Naive thymus-derived CD8-positive, alpha-beta T cell (primary cell): ENCODE results near the gene TRHDE. TPM values are rescaled to one million over a fixed set of nuclear protein-coding genes. Genes with fewer than 3 reads are reported as not detected.

ENCODE experiments used
- ATAC-seq, 2 donors: fragments of 150-1000 bp; cut with Tn5 transposase in 1 of 2; sonication (Bioruptor Pico), chemical (Tn5 transposase) in 1 of 2; 1 replicate in 1 of 2; 2 replicates in 1 of 2; pipeline ENCODE4 v1.10.0; 2021; ENCODE audit warnings: mild to moderate bottlenecking in 2 of 2, moderate library complexity in 2 of 2
- POLR2A ChIA-PET: fragments of 350-600 bp; sonication (Branson Sonifier 250); formaldehyde crosslinking; loops from one replicate; lab custom pipeline; 2021; ENCODE audit warnings: antibody characterized with exemption; lab: Charles Lee
- DNase-seq, 10 donors: peaks; one replicate each; pipeline versions ENCODE4 v3.0.0 to v3.0.0-alpha.2; 2020 to 2022
- H3K27ac Mint-ChIP-seq, 10 donors: one replicate each; pipeline ENCODE4 v1.8.0; 2020 to 2022; ENCODE audit warnings: mild to moderate bottlenecking in 10 of 10, mixed read lengths in 10 of 10, moderate library complexity in 4 of 10, inconsistent platforms in 1 of 10
- H3K27me3 Mint-ChIP-seq, 5 donors: one replicate each; pipeline ENCODE4 v1.8.0; 2021 to 2022; ENCODE audit warnings: mixed read lengths in 5 of 5
- H3K36me3 Mint-ChIP-seq, 3 donors: one replicate each; pipeline ENCODE4 v1.8.0; 2020 to 2022; ENCODE audit warnings: mixed read lengths in 3 of 3, mild to moderate bottlenecking in 2 of 3, inconsistent platforms in 1 of 3
- H3K4me1 Mint-ChIP-seq, 4 donors: one replicate each; pipeline ENCODE4 v1.8.0; 2021 to 2022; ENCODE audit warnings: mixed read lengths in 4 of 4
- H3K4me3 Mint-ChIP-seq, 10 donors: one replicate each; pipeline ENCODE4 v1.8.0; 2020 to 2022; ENCODE audit warnings: mild to moderate bottlenecking in 10 of 10, mixed read lengths in 10 of 10, moderate library complexity in 6 of 10, inconsistent platforms in 1 of 10
- H3K9me3 Mint-ChIP-seq, 9 donors: one replicate each; pipeline ENCODE4 v1.8.0; 2020 to 2022; ENCODE audit warnings: mixed read lengths in 9 of 9, mild to moderate bottlenecking in 3 of 9, inconsistent platforms in 1 of 9, moderate library complexity in 1 of 9
- polyA plus RNA-seq, 3 donors: library from polyadenylated mRNA; unstranded; fragments of 300-500 nt; fragmentation: Illumina TruSeq; gene quantifications; one replicate each; pipeline ENCODE4 v1.2.3, GENCODE V29; 2021
- total RNA-seq, 8 experiments: library from RNA in 2 of 8; stranded (reverse) in 2 of 8; gene quantifications; one replicate each; pipeline ENCODE4 v1.2.3 and lab custom pipeline; 2021 to 2026

Gene TRHDE
- total and polyA plus RNA-seq, 5 experiments from 2014 or later: not detected

- DNase-seq (no peak), ATAC-seq (no peak)
- peaks cover 0 to 4% (median 0%) of the 10 kb centered on the region in 3 donors for H3K36me3 Mint-ChIP-seq
- H3K27me3 Mint-ChIP-seq: peaks cover 16 to 29% (median 19%) of the 10 kb centered on the region in 5 donors
- H3K9me3 Mint-ChIP-seq: peaks cover 0 to 2% (median 0%) of the 10 kb centered on the region in 9 donors
- H3K4me1 Mint-ChIP-seq: peaks cover 0 to 4% (median under 1%) of the 10 kb centered on the region in 4 donors
- H3K27ac Mint-ChIP-seq: no peak overlapping the region
- POLR2A ChIA-PET: no interaction called here
- no peak overlapping the region for H3K4me3 Mint-ChIP-seq
Observed at GRCh38 chr12:72277415-72277814, 5.2 kb downstream of the TRHDE start.

- Mint-ChIP-seq H3K27me3 (peaks cover 12 to 24% (median 15%) of the 10 kb centered on the region in 5 donors), H3K27ac (no peak overlapping the region), H3K36me3 (peaks cover 0 to 4% (median 0%) of the 10 kb centered on the region in 3 donors), H3K4me3 (no peak overlapping the region), H3K9me3 (peaks cover 0 to 2% (median 0%) of the 10 kb centered on the region in 9 donors), H3K4me1 (peaks cover 0 to 2% (median 0%) of the 10 kb centered on the region in 4 donors)
- POLR2A ChIA-PET: no interaction called here
- DNase-seq (no peak), ATAC-seq (no peak)
Observed at GRCh38 chr12:72278894-72279293, 6.7 kb downstream of the TRHDE start.

- ATAC-seq (no peak), DNase-seq (no peak)
- no peak overlapping the region for H3K4me3 Mint-ChIP-seq
- H3K27ac Mint-ChIP-seq: no peak overlapping the region
- no peaks in the 10 kb centered on the region for H3K36me3 Mint-ChIP-seq
- H3K4me1 Mint-ChIP-seq: no peaks in the 10 kb centered on the region
- H3K27me3 Mint-ChIP-seq: peaks cover 1 to 12% (median 6%) of the 10 kb centered on the region in 5 donors
- peaks cover 0 to 3% (median 0%) of the 10 kb centered on the region in 9 donors for H3K9me3 Mint-ChIP-seq
- POLR2A ChIA-PET: no interaction called here
Observed at GRCh38 chr12:72281126-72281525, 9.0 kb downstream of the TRHDE start.

- ATAC-seq (no peak), DNase-seq (no peak)
- H3K27ac Mint-ChIP-seq: no peak overlapping the region
- POLR2A ChIA-PET: no interaction called here
- no peaks in the 10 kb centered on the region for H3K4me1 Mint-ChIP-seq
- H3K4me3 Mint-ChIP-seq: no peak overlapping the region
- H3K27me3 Mint-ChIP-seq: peaks cover 0 to 6% (median 1%) of the 10 kb centered on the region in 5 donors
- H3K36me3 Mint-ChIP-seq: no peaks in the 10 kb centered on the region
- H3K9me3 Mint-ChIP-seq: peaks cover 0 to 9% (median 2%) of the 10 kb centered on the region in 9 donors
Observed at GRCh38 chr12:72282721-72283120, 10.6 kb downstream of the TRHDE start.

GRCh38 chr12:72285861-72286260 lies 13.7 kb downstream of the TRHDE start:
- Mint-ChIP-seq H3K4me3 (no peak overlapping the region), H3K27me3 (peaks cover 0 to 1% (median 0%) of the 10 kb centered on the region in 5 donors), H3K9me3 (peaks cover 0 to 9% (median 0%) of the 10 kb centered on the region in 9 donors), H3K36me3 (no peaks in the 10 kb centered on the region), H3K4me1 (no peaks in the 10 kb centered on the region), H3K27ac (no peak overlapping the region)
- ATAC-seq (no peak), DNase-seq (no peak)
- POLR2A ChIA-PET: no interaction called here

GRCh38 chr12:72286526-72286925 lies 14.4 kb downstream of the TRHDE start:
- Mint-ChIP-seq H3K27ac (no peak overlapping the region), H3K9me3 (peaks cover 0 to 9% (median 0%) of the 10 kb centered on the region in 9 donors), H3K4me1 (no peaks in the 10 kb centered on the region), H3K27me3 (peaks cover 0 to 1% (median 0%) of the 10 kb centered on the region in 5 donors), H3K4me3 (no peak overlapping the region), H3K36me3 (no peaks in the 10 kb centered on the region)
- DNase-seq (no peak), ATAC-seq (no peak)
- POLR2A ChIA-PET: no interaction called here

GRCh38 chr12:72288436-72288835 lies 16.3 kb downstream of the TRHDE start:
- H3K9me3 Mint-ChIP-seq: peaks cover 0 to 9% (median 0%) of the 10 kb centered on the region in 9 donors
- DNase-seq: no peak

GRCh38 chr12:72288911-72289310 lies 16.7 kb downstream of the TRHDE start:
- POLR2A ChIA-PET: no interaction called here
- H3K4me1 Mint-ChIP-seq: no peaks in the 10 kb centered on the region
- peaks cover 0 to 9% (median 0%) of the 10 kb centered on the region in 9 donors for H3K9me3 Mint-ChIP-seq
- no peak for ATAC-seq
- H3K4me3 Mint-ChIP-seq: no peak overlapping the region
- peaks cover 0 to 1% (median 0%) of the 10 kb centered on the region in 5 donors for H3K27me3 Mint-ChIP-seq
- no peak overlapping the region for H3K27ac Mint-ChIP-seq
- DNase-seq: no peak
- H3K36me3 Mint-ChIP-seq: no peaks in the 10 kb centered on the region

More at GRCh38 chr12:72288436-72288835, 16.3 kb downstream of the TRHDE start:
- POLR2A ChIA-PET: no interaction called here
- Mint-ChIP-seq H3K36me3 (no peaks in the 10 kb centered on the region), H3K27me3 (peaks cover 0 to 1% (median 0%) of the 10 kb centered on the region in 5 donors), H3K4me3 (no peak overlapping the region), H3K4me1 (no peaks in the 10 kb centered on the region), H3K27ac (no peak overlapping the region)
- ATAC-seq: no peak

- POLR2A ChIA-PET: no interaction called here
- H3K27ac Mint-ChIP-seq: peak overlapping the region in 1 of 10 donors; percentile 50
Observed at GRCh38 chr12:72289633-72290032, 17.5 kb downstream of the TRHDE start.

GRCh38 chr12:72291175-72291574 lies 19.0 kb downstream of the TRHDE start:
- H3K4me3 Mint-ChIP-seq: no peak overlapping the region
- POLR2A ChIA-PET: no interaction called here
- H3K36me3 Mint-ChIP-seq: no peaks in the 10 kb centered on the region
- H3K4me1 Mint-ChIP-seq: no peaks in the 10 kb centered on the region
- H3K9me3 Mint-ChIP-seq: peaks cover 0 to 9% (median 0%) of the 10 kb centered on the region in 9 donors
- DNase-seq (no peak), ATAC-seq (no peak)
- H3K27ac Mint-ChIP-seq: no peak overlapping the region
- peaks cover 0 to 1% (median 0%) of the 10 kb centered on the region in 5 donors for H3K27me3 Mint-ChIP-seq

More at GRCh38 chr12:72289633-72290032, 17.5 kb downstream of the TRHDE start:
- Mint-ChIP-seq H3K4me3 (no peak overlapping the region), H3K27me3 (peaks cover 0 to 1% (median 0%) of the 10 kb centered on the region in 5 donors), H3K4me1 (no peaks in the 10 kb centered on the region), H3K36me3 (no peaks in the 10 kb centered on the region), H3K9me3 (peaks cover 0 to 9% (median 0%) of the 10 kb centered on the region in 9 donors)
- ATAC-seq (no peak), DNase-seq (no peak)

GRCh38 chr12:72293701-72294100 lies 21.5 kb downstream of the TRHDE start:
- H3K4me1 Mint-ChIP-seq: no peaks in the 10 kb centered on the region
- H3K27me3 Mint-ChIP-seq: peaks cover 0 to 1% (median 1%) of the 10 kb centered on the region in 5 donors
- H3K4me3 Mint-ChIP-seq: no peak overlapping the region
- no peak for DNase-seq
- no peaks in the 10 kb centered on the region for H3K36me3 Mint-ChIP-seq
- no peak overlapping the region for H3K27ac Mint-ChIP-seq
- no peak for ATAC-seq
- POLR2A ChIA-PET: no interaction called here
- H3K9me3 Mint-ChIP-seq: peaks cover 0 to 15% (median 0%) of the 10 kb centered on the region in 9 donors

GRCh38 chr12:72295101-72295500 lies 22.9 kb downstream of the TRHDE start:
- Mint-ChIP-seq H3K9me3 (peaks cover 0 to 15% (median 0%) of the 10 kb centered on the region in 9 donors), H3K27ac (no peak overlapping the region), H3K4me1 (no peaks in the 10 kb centered on the region), H3K27me3 (peaks cover 0 to 1% (median 1%) of the 10 kb centered on the region in 5 donors), H3K4me3 (no peak overlapping the region), H3K36me3 (no peaks in the 10 kb centered on the region)
- POLR2A ChIA-PET: no interaction called here
- DNase-seq (no peak), ATAC-seq (no peak)

- peaks cover 0 to 1% (median 1%) of the 10 kb centered on the region in 5 donors for H3K27me3 Mint-ChIP-seq
- ATAC-seq (no peak), DNase-seq (no peak)
- no peaks in the 10 kb centered on the region for H3K36me3 Mint-ChIP-seq
- H3K4me3 Mint-ChIP-seq: no peak overlapping the region
- no peak overlapping the region for H3K27ac Mint-ChIP-seq
- H3K9me3 Mint-ChIP-seq: peaks cover 0 to 15% (median 0%) of the 10 kb centered on the region in 9 donors
- no peaks in the 10 kb centered on the region for H3K4me1 Mint-ChIP-seq
- POLR2A ChIA-PET: no interaction called here
Observed at GRCh38 chr12:72295744-72296143, 23.6 kb downstream of the TRHDE start.

- peaks cover 0 to 15% (median 0%) of the 10 kb centered on the region in 9 donors for H3K9me3 Mint-ChIP-seq
- H3K27me3 Mint-ChIP-seq: peaks cover 0 to 1% (median 1%) of the 10 kb centered on the region in 5 donors
- no peaks in the 10 kb centered on the region for H3K36me3 Mint-ChIP-seq
- no peak overlapping the region for H3K27ac Mint-ChIP-seq
- ATAC-seq (no peak), DNase-seq (no peak)
- no peak overlapping the region for H3K4me3 Mint-ChIP-seq
- no peaks in the 10 kb centered on the region for H3K4me1 Mint-ChIP-seq
- POLR2A ChIA-PET: no interaction called here
Observed at GRCh38 chr12:72296389-72296788, 24.2 kb downstream of the TRHDE start.
